HepG2 (cell line): ENCODE data around the gene KXD1. TPM values are rescaled to one million over a fixed set of nuclear protein-coding genes. Genes with fewer than 3 reads are reported as not detected.
A peak's percentile ranks its signal among the peaks of the same experiment; 100 is the strongest.

Experiments used
- ATAC-seq: fragments of 200-7000 bp; cut with Tn5 transposase; 3 replicates; pipeline ENCODE4 v1.9.1; 2020; ENCODE audit warnings: mild to moderate bottlenecking, moderate library complexity
- BruUV-seq: library from RNA; stranded (reverse); fragments of 400-500 nt; replicated peaks from 2 replicates; lab custom pipeline; 2021; lab: Mats Ljungman, UMichigan
- CTCF ChIA-PET: fragments of 300-600 bp; formaldehyde crosslinking; extraction: SDS; loops from one replicate; lab custom pipeline; 2021; ENCODE audit warnings: low total read pairs, inconsistent platforms, low intra/inter-chr PET ratio; lab: Yijun Ruan, JAX
- POLR2A ChIA-PET: fragments of 350-600 bp; sonication (Branson Sonifier 250); formaldehyde crosslinking; loops from one replicate; lab custom pipeline; 2020; ENCODE audit warnings: antibody characterized with exemption, inconsistent platforms; lab: Yijun Ruan, JAX
- DNase-seq: peaks from one replicate; pipeline ENCODE4 v3.0.0-alpha.2; 2015; ENCODE audit warnings: low spot score
- FAIRE-seq: peaks from 3 replicates; lab custom pipeline; 2011; peaks lifted over from hg19 to GRCh38; lab: Jason Lieb, UNC
- H2AFZ ChIP-seq: one replicate; pipeline ENCODE4 v1.6.1; 2011; ENCODE audit warnings: low read length, inconsistent platforms
- H3K27ac ChIP-seq: fragments of 300-600 bp; 3 replicates; pipeline ENCODE4 v1.8.0; 2011; ENCODE audit warnings: mixed run types, mild to moderate bottlenecking, mixed read lengths, low read length, inconsistent platforms; ENCODE audit not compliant: insufficient read depth; ENCODE audit errors: extremely low read length
- H3K27me3 ChIP-seq, 2 experiments: fragments of 200-600 bp in 1 of 2; 2 replicates in 1 of 2; 3 replicates in 1 of 2; pipeline versions ENCODE4 v1.6.0 to v1.8.0; 2011; ENCODE audit warnings: low read length in 2 of 2, mild to moderate bottlenecking in 2 of 2, moderate library complexity in 2 of 2, inconsistent platforms in 1 of 2; ENCODE audit not compliant: insufficient read depth in 2 of 2, control insufficient read depth in 1 of 2
- H3K36me3 ChIP-seq, 2 experiments: fragments of 200-600 bp in 1 of 2; replicated peaks in 1 of 2; 2 replicates in 1 of 2; 3 replicates in 1 of 2; pipeline versions ENCODE4 v1.5.1 to v1.8.0; 2011; ENCODE audit warnings: low read length in 2 of 2, inconsistent platforms in 1 of 2; ENCODE audit not compliant: insufficient read depth in 2 of 2, control insufficient read depth in 1 of 2
- H3K4me1 ChIP-seq: 2 replicates; pipeline ENCODE4 v1.5.1; 2012; ENCODE audit warnings: low read length, inconsistent platforms; ENCODE audit not compliant: insufficient read depth
- H3K4me2 ChIP-seq: 2 replicates; pipeline ENCODE4 v1.6.0; 2011; ENCODE audit warnings: low read depth, low read length, inconsistent platforms
- H3K4me3 ChIP-seq, 3 experiments: fragments of 200-600 bp in 1 of 3; sonication (generic), shearing (Covaris generic) in 1 of 3; replicated peaks in 1 of 3; 2 replicates each; pipeline ENCODE4 v1.5.1; 2011 to 2016; ENCODE audit warnings: low read length in 3 of 3, inconsistent platforms in 2 of 3, low read depth in 2 of 3, mild to moderate bottlenecking in 2 of 3, control low read depth in 1 of 3, mixed read lengths in 1 of 3; ENCODE audit not compliant: insufficient read depth in 1 of 3
- H3K79me2 ChIP-seq: one replicate; pipeline ENCODE4 v1.6.1; 2011; ENCODE audit warnings: low read length, inconsistent platforms; ENCODE audit not compliant: insufficient read depth
- H3K9ac ChIP-seq: 2 replicates; pipeline ENCODE4 v1.6.0; 2011; ENCODE audit warnings: mild to moderate bottlenecking, low read depth, low read length, inconsistent platforms; ENCODE audit not compliant: insufficient read depth
- H3K9me3 ChIP-seq: 2 replicates; pipeline ENCODE4 v1.5.1; 2012; ENCODE audit warnings: mild to moderate bottlenecking, low read length
- H4K20me1 ChIP-seq: 2 replicates; pipeline ENCODE4 v1.6.0; 2011; ENCODE audit warnings: inconsistent platforms, mild to moderate bottlenecking, low read length, moderate library complexity; ENCODE audit not compliant: insufficient read depth
- BHLHE40 ChIP-seq: IDR thresholded peaks from 2 replicates; pipeline ENCODE4 v1.6.1; 2011; ENCODE audit warnings: low read length, improper control_type of control experiment
- FOXC1 ChIP-seq: sonication (generic); formaldehyde crosslinking; IDR thresholded peaks from 2 replicates; pipeline ENCODE4 v1.8.0; 2022; ENCODE audit warnings: mild to moderate bottlenecking, missing genetic modification reagents, borderline replicate concordance
- KDM2A ChIP-seq: sonication (generic); formaldehyde crosslinking; IDR thresholded peaks from 2 replicates; pipeline ENCODE4 v1.4.0; 2020; ENCODE audit warnings: low read depth, missing genetic modification reagents, borderline replicate concordance
- MATR3 ChIP-seq: sonication (generic); formaldehyde crosslinking; IDR thresholded peaks from 2 replicates; pipeline ENCODE4 v1.4.0; 2020; ENCODE audit warnings: missing genetic modification reagents
- MEIS2 ChIP-seq: sonication (generic); formaldehyde crosslinking; IDR thresholded peaks from 2 replicates; pipeline ENCODE4 v1.9.0; 2021; ENCODE audit warnings: mild to moderate bottlenecking, missing genetic modification reagents
- NAIF1 ChIP-seq: sonication (generic); formaldehyde crosslinking; IDR thresholded peaks from 2 replicates; pipeline ENCODE4 v1.5.0; 2020; ENCODE audit warnings: mild to moderate bottlenecking, missing genetic modification reagents, borderline replicate concordance
- SNAPC2 ChIP-seq: sonication (generic); formaldehyde crosslinking; IDR thresholded peaks from 2 replicates; pipeline ENCODE4 v1.8.1; 2022; ENCODE audit warnings: mild to moderate bottlenecking, missing genetic modification reagents
- ZNF484 ChIP-seq: sonication (generic); formaldehyde crosslinking; IDR thresholded peaks from 2 replicates; pipeline ENCODE4 v1.5.1; 2020; ENCODE audit warnings: mild to moderate bottlenecking, low read depth, missing genetic modification reagents, borderline replicate concordance
- ZNF777 ChIP-seq: sonication (generic); formaldehyde crosslinking; IDR thresholded peaks from 2 replicates; pipeline ENCODE4 v1.4.0; 2020; ENCODE audit warnings: missing genetic modification reagents
- WGBS: methylation state at CpG from one replicate; pipeline ENCODE4 v1.1.6; 2017; ENCODE audit warnings: low lambda C conversion rate; 5-methylcytosine and 5-hydroxymethylcytosine counted together
- in situ Hi-C: cut with HindIII; loops from 2 replicates; pipeline ENCODE4 v1.10.0; 2017; ENCODE audit warnings: low pct_unique_long_range_greater_than_20kb; ENCODE audit not compliant: extremely low pct_ligation_motif_present
- intact Hi-C: fragments of 100-400 bp; cut with micrococcal nuclease; formaldehyde crosslinking; loops from one replicate; pipeline ENCODE4 v1.10.0; 2022; ENCODE audit not compliant: unreplicated experiment
- polyA plus RNA-seq, 8 experiments: library from polyadenylated mRNA; depleted of rRNA in 3 of 8; stranded (reverse) in 7 of 8; unstranded in 1 of 8; fragments of >200 nt; fragmentation: Illumina TruSeq in 4 of 8; extraction: Trizol in 4 of 8; gene quantifications; 2 replicates each; pipeline versions ENCODE4 v1.2.1 to v1.2.3, GENCODE V29; 2011 to 2016; ENCODE audit warnings: low read depth in 4 of 8, missing spikeins in 1 of 8, mixed read lengths in 1 of 8; ENCODE audit not compliant: insufficient read depth in 1 of 8
- total RNA-seq, 5 experiments: library from RNA; depleted of rRNA; stranded (reverse); fragments of >200 nt; fragmentation: Illumina TruSeq; extraction: Trizol; gene quantifications; 2 replicates each; pipeline ENCODE4 v1.2.3, GENCODE V29; 2016; ENCODE audit warnings: low read depth in 1 of 5
- TF ChIP-seq, protein P1 (sequence below), 2 experiments: IDR thresholded peaks; 2 replicates each; pipeline ENCODE4 v1.6.1; 2011 to 2012; ENCODE audit warnings: low read length in 2 of 2, borderline replicate concordance in 1 of 2, low read depth in 1 of 2, mild to moderate bottlenecking in 1 of 2, moderate library complexity in 1 of 2
- TF ChIP-seq, protein P2 (sequence below): sonication (generic); formaldehyde crosslinking; IDR thresholded peaks from 2 replicates; pipeline ENCODE4 v1.4.0; 2020; ENCODE audit warnings: missing genetic modification reagents

KXD1 gene
- total and polyA plus RNA-seq, 2 of the 13 experiments (the other 11 are each of a cell fraction or from before 2014, with no cell fraction given), result 44.6 to 143 TPM

DNA sequence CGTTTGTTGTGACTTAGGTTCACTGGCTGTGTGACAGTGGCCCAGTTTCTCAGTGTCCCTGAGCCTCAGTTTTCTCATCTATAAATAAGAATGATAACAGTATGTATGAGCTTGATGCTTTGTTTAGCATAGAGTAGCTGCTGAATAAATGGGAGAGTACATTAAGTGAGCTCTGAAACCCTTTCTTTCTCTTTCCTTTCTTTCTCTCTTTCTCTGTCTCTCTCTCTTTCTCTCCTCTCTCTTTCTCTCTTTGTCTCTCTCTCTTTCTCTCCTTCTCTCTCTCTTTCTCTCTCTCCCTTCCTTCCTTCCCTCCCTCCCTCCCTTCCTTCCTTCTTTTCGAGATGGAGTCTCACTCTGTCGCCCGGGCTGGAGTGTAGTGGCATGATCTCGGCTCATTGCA, 2.0 kb downstream of the KXD1 start:
- Histone ChIP-seq H3K9me3 (no peaks in the 10 kb centered on the region), H3K9ac (no peak overlapping the region), H3K4me3 (no peak overlapping the region)
- FAIRE-seq, result no peak
- 98% methylated on average over 5 of the region's 5 CpGs for WGBS
- TF ChIP-seq ZNF777 (no peak), SNAPC2 (CRISPR knock-in tag) (no peak), MEIS2 (CRISPR knock-in tag) (no peak), KDM2A (CRISPR knock-in tag) (no peak), ZNF484 (no peak), MATR3 (CRISPR knock-in tag) (no peak), FOXC1 (CRISPR knock-in tag) (no peak), NAIF1 (CRISPR knock-in tag) (no peak), BHLHE40 (no peak)
- TF ChIP-seq, protein P1, sequence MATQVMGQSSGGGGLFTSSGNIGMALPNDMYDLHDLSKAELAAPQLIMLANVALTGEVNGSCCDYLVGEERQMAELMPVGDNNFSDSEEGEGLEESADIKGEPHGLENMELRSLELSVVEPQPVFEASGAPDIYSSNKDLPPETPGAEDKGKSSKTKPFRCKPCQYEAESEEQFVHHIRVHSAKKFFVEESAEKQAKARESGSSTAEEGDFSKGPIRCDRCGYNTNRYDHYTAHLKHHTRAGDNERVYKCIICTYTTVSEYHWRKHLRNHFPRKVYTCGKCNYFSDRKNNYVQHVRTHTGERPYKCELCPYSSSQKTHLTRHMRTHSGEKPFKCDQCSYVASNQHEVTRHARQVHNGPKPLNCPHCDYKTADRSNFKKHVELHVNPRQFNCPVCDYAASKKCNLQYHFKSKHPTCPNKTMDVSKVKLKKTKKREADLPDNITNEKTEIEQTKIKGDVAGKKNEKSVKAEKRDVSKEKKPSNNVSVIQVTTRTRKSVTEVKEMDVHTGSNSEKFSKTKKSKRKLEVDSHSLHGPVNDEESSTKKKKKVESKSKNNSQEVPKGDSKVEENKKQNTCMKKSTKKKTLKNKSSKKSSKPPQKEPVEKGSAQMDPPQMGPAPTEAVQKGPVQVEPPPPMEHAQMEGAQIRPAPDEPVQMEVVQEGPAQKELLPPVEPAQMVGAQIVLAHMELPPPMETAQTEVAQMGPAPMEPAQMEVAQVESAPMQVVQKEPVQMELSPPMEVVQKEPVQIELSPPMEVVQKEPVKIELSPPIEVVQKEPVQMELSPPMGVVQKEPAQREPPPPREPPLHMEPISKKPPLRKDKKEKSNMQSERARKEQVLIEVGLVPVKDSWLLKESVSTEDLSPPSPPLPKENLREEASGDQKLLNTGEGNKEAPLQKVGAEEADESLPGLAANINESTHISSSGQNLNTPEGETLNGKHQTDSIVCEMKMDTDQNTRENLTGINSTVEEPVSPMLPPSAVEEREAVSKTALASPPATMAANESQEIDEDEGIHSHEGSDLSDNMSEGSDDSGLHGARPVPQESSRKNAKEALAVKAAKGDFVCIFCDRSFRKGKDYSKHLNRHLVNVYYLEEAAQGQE (IDR thresholded peaks at IDR 0.05; ENCODE audit: borderline replicate concordance in 1 of 2, low read depth in 1 of 2, low read length in 2 of 2), result no peak
- TF ChIP-seq, protein P2, sequence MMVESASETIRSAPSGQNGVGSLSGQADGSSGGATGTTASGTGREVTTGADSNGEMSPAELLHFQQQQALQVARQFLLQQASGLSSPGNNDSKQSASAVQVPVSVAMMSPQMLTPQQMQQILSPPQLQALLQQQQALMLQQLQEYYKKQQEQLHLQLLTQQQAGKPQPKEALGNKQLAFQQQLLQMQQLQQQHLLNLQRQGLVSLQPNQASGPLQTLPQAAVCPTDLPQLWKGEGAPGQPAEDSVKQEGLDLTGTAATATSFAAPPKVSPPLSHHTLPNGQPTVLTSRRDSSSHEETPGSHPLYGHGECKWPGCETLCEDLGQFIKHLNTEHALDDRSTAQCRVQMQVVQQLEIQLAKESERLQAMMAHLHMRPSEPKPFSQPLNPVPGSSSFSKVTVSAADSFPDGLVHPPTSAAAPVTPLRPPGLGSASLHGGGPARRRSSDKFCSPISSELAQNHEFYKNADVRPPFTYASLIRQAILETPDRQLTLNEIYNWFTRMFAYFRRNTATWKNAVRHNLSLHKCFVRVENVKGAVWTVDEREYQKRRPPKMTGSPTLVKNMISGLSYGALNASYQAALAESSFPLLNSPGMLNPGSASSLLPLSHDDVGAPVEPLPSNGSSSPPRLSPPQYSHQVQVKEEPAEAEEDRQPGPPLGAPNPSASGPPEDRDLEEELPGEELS, result no peak
- TF ChIP-seq, all 625 proteins: peak for 0
- Histone ChIP-seq H2AFZ (no peak overlapping the region), H3K36me3 (peaks cover 8 to 25% of the 10 kb centered on the region in 2 experiments; a peak in 4 of 5 replicates), H3K27ac (no peak overlapping the region), H3K4me1 (peaks cover 28% of the 10 kb centered on the region), H4K20me1 (no peaks in the 10 kb centered on the region), H3K4me2 (0 out of 2 replicates have a peak overlapping the region, but pooled peaks have one; percentile 83), H3K79me2 (peaks cover 21% of the 10 kb centered on the region), H3K27me3 (no peaks in the 10 kb centered on the region; a peak in 1 of 5 replicates)
- ATAC-seq (no peak), DNase-seq (no peak)
- ChIA-PET POLR2A (interaction anchor here (0.5 to 2.8 kb wide), 2 partner anchors 11 to 35 kb away, joined by 4 to 55 read pairs; partner anchors contain the start of gene UBA52), CTCF (no interaction called here)
- intact Hi-C loops (no loop called here), in situ Hi-C loops (no loop called here)
- no TSS peak for BruUV-seq
